ENCODE data around the gene LMLN.
A peak's percentile ranks its signal among the peaks of the same experiment; 100 is the strongest.

Gene LMLN

GRCh38 chr3:197949191-197949777, 10.7 kb upstream of the LMLN start:
- Histone ChIP-seq H3K4me1 (ENCODE audit: control insufficient read depth, insufficient read depth, low read length) (peaks cover 28% of the 10 kb centered on the region), H3K27me3 (ENCODE audit: control insufficient read depth, insufficient read depth, low read length) (no peaks in the 10 kb centered on the region), H3K36me3 (ENCODE audit: insufficient read depth, low read length) (peaks cover 32% of the 10 kb centered on the region), H3K9ac (ENCODE audit: low read depth, low read length) (peak overlapping the region; percentile 99), H3K9me3 (replicated peaks; ENCODE audit: low read length) (no peaks in the 10 kb centered on the region), H3K4me3 (ENCODE audit: low read length) (peak overlapping the region; percentile 85), H3K4me2 (ENCODE audit: low read length) (peak overlapping the region; percentile 76)

GRCh38 chr3:197949778-197950676, 10.0 kb upstream of the LMLN start, which contains the start of gene RPL35A:
TSS of gene RPL35A (plus strand) at chr3:197950190. CDS start at chr3:197950968, 778 bp downstream.
- peak within 1 kb of the TSS; percentile 85 for H3K4me3 ChIP-seq (ENCODE audit: low read length)
- H3K9me3 ChIP-seq (replicated peaks; ENCODE audit: low read length), result no peaks in the 10 kb centered on the region
- peaks cover 39% of the 10 kb centered on the region for H3K36me3 ChIP-seq (ENCODE audit: insufficient read depth, low read length)
- peaks cover 28% of the 10 kb centered on the region for H3K4me1 ChIP-seq (ENCODE audit: control insufficient read depth, insufficient read depth, low read length)
- no peaks in the 10 kb centered on the region for H3K27me3 ChIP-seq (ENCODE audit: control insufficient read depth, insufficient read depth, low read length)
- peak within 1 kb of the TSS; percentile 76 for H3K4me2 ChIP-seq (ENCODE audit: low read length)
- peak within 1 kb of the TSS; percentile 99 for H3K9ac ChIP-seq (ENCODE audit: low read depth, low read length)

- Histone ChIP-seq H3K9ac (ENCODE audit: low read depth, low read length) (peak overlapping the region; percentile 99), H3K4me2 (ENCODE audit: low read length) (peak overlapping the region; percentile 76), H3K4me1 (ENCODE audit: control insufficient read depth, insufficient read depth, low read length) (peaks cover 28% of the 10 kb centered on the region), H3K4me3 (ENCODE audit: low read length) (peak overlapping the region; percentile 85), H3K27me3 (ENCODE audit: control insufficient read depth, insufficient read depth, low read length) (no peaks in the 10 kb centered on the region), H3K9me3 (replicated peaks; ENCODE audit: low read length) (no peaks in the 10 kb centered on the region), H3K36me3 (ENCODE audit: insufficient read depth, low read length) (peaks cover 45% of the 10 kb centered on the region)
These were observed 9.3 kb upstream of the LMLN start for GRCh38 chr3:197950677-197951061.

GRCh38 chr3:197951392-197951990, 8.5 kb upstream of the LMLN start:
- Histone ChIP-seq H3K27me3 (ENCODE audit: control insufficient read depth, insufficient read depth, low read length) (no peaks in the 10 kb centered on the region), H3K9me3 (replicated peaks; ENCODE audit: low read length) (no peaks in the 10 kb centered on the region), H3K4me2 (ENCODE audit: low read length) (peak overlapping the region; percentile 76), H3K4me1 (ENCODE audit: control insufficient read depth, insufficient read depth, low read length) (peaks cover 28% of the 10 kb centered on the region), H3K4me3 (ENCODE audit: low read length) (peak overlapping the region; percentile 85), H3K9ac (ENCODE audit: low read depth, low read length) (peak overlapping the region; percentile 99), H3K36me3 (ENCODE audit: insufficient read depth, low read length) (peaks cover 54% of the 10 kb centered on the region)

GRCh38 chr3:197952440-197952839, 7.6 kb upstream of the LMLN start:
- Histone ChIP-seq H3K4me1 (ENCODE audit: control insufficient read depth, insufficient read depth, low read length) (peaks cover 32% of the 10 kb centered on the region), H3K4me2 (ENCODE audit: low read length) (peak overlapping the region; percentile 30), H3K27me3 (ENCODE audit: control insufficient read depth, insufficient read depth, low read length) (no peaks in the 10 kb centered on the region), H3K9me3 (replicated peaks; ENCODE audit: low read length) (no peaks in the 10 kb centered on the region), H3K36me3 (ENCODE audit: insufficient read depth, low read length) (peaks cover 62% of the 10 kb centered on the region), H3K9ac (ENCODE audit: low read depth, low read length) (no peak overlapping the region), H3K4me3 (ENCODE audit: low read length) (no peak overlapping the region)

GRCh38 chr3:197953325-197953724, 6.7 kb upstream of the LMLN start:
- peak overlapping the region; percentile 42 for H3K9ac ChIP-seq (ENCODE audit: low read depth, low read length)
- peak overlapping the region; percentile 57 for H3K4me2 ChIP-seq (ENCODE audit: low read length)
- no peaks in the 10 kb centered on the region for H3K27me3 ChIP-seq (ENCODE audit: control insufficient read depth, insufficient read depth, low read length)
- H3K4me3 ChIP-seq (ENCODE audit: low read length), result no peak overlapping the region
- peaks cover 32% of the 10 kb centered on the region for H3K4me1 ChIP-seq (ENCODE audit: control insufficient read depth, insufficient read depth, low read length)
- H3K9me3 ChIP-seq (replicated peaks; ENCODE audit: low read length), result no peaks in the 10 kb centered on the region
- peaks cover 65% of the 10 kb centered on the region for H3K36me3 ChIP-seq (ENCODE audit: insufficient read depth, low read length)

- H3K27me3 ChIP-seq (ENCODE audit: control insufficient read depth, insufficient read depth, low read length), result no peaks in the 10 kb centered on the region
- H3K9me3 ChIP-seq (replicated peaks; ENCODE audit: low read length), result no peaks in the 10 kb centered on the region
- H3K9ac ChIP-seq (ENCODE audit: low read depth, low read length), result peak overlapping the region; percentile 42
- no peak overlapping the region for H3K4me3 ChIP-seq (ENCODE audit: low read length)
- peak overlapping the region; percentile 57 for H3K4me2 ChIP-seq (ENCODE audit: low read length)
- H3K36me3 ChIP-seq (ENCODE audit: insufficient read depth, low read length), result peaks cover 65% of the 10 kb centered on the region
- peaks cover 32% of the 10 kb centered on the region for H3K4me1 ChIP-seq (ENCODE audit: control insufficient read depth, insufficient read depth, low read length)
These were observed 6.1 kb upstream of the LMLN start for GRCh38 chr3:197953881-197954280.

- H3K4me1 ChIP-seq (ENCODE audit: control insufficient read depth, insufficient read depth, low read length), result peaks cover 38% of the 10 kb centered on the region
- H3K4me3 ChIP-seq (ENCODE audit: low read length), result no peak overlapping the region
- H3K9ac ChIP-seq (ENCODE audit: low read depth, low read length), result no peak overlapping the region
- H3K27me3 ChIP-seq (ENCODE audit: control insufficient read depth, insufficient read depth, low read length), result no peaks in the 10 kb centered on the region
- H3K4me2 ChIP-seq (ENCODE audit: low read length), result no peak overlapping the region
- H3K9me3 ChIP-seq (replicated peaks; ENCODE audit: low read length), result no peaks in the 10 kb centered on the region
- peaks cover 62% of the 10 kb centered on the region for H3K36me3 ChIP-seq (ENCODE audit: insufficient read depth, low read length)
These were observed 4.0 kb upstream of the LMLN start for GRCh38 chr3:197955892-197956477.

- Histone ChIP-seq H3K4me3 (ENCODE audit: low read length) (no peak overlapping the region), H3K36me3 (ENCODE audit: insufficient read depth, low read length) (peaks cover 56% of the 10 kb centered on the region), H3K4me1 (ENCODE audit: control insufficient read depth, insufficient read depth, low read length) (peaks cover 38% of the 10 kb centered on the region), H3K9me3 (replicated peaks; ENCODE audit: low read length) (no peaks in the 10 kb centered on the region), H3K9ac (ENCODE audit: low read depth, low read length) (no peak overlapping the region), H3K27me3 (ENCODE audit: control insufficient read depth, insufficient read depth, low read length) (no peaks in the 10 kb centered on the region), H3K4me2 (ENCODE audit: low read length) (no peak overlapping the region)
These were observed 3.4 kb upstream of the LMLN start for GRCh38 chr3:197956626-197956988.

- H3K27me3 ChIP-seq (ENCODE audit: control insufficient read depth, insufficient read depth, low read length), result no peaks in the 10 kb centered on the region
- H3K9ac ChIP-seq (ENCODE audit: low read depth, low read length), result no peak overlapping the region
- H3K9me3 ChIP-seq (replicated peaks; ENCODE audit: low read length), result no peaks in the 10 kb centered on the region
- H3K4me1 ChIP-seq (ENCODE audit: control insufficient read depth, insufficient read depth, low read length), result peaks cover 29% of the 10 kb centered on the region
- H3K4me3 ChIP-seq (ENCODE audit: low read length), result no peak overlapping the region
- no peak overlapping the region for H3K4me2 ChIP-seq (ENCODE audit: low read length)
- peaks cover 49% of the 10 kb centered on the region for H3K36me3 ChIP-seq (ENCODE audit: insufficient read depth, low read length)
These were observed 2.3 kb upstream of the LMLN start for GRCh38 chr3:197957790-197958133.

GRCh38 chr3:197958346-197958745, 1.7 kb upstream of the LMLN start:
- Histone ChIP-seq H3K4me1 (ENCODE audit: control insufficient read depth, insufficient read depth, low read length) (peaks cover 24% of the 10 kb centered on the region), H3K4me3 (ENCODE audit: low read length) (no peak overlapping the region)

More at GRCh38 chr3:197958346-197958745, 1.7 kb upstream of the LMLN start:
- Histone ChIP-seq H3K27me3 (ENCODE audit: control insufficient read depth, insufficient read depth, low read length) (no peaks in the 10 kb centered on the region), H3K4me2 (ENCODE audit: low read length) (no peak overlapping the region), H3K9ac (ENCODE audit: low read depth, low read length) (no peak overlapping the region), H3K9me3 (replicated peaks; ENCODE audit: low read length) (no peaks in the 10 kb centered on the region), H3K36me3 (ENCODE audit: insufficient read depth, low read length) (peaks cover 43% of the 10 kb centered on the region)
